ENCODE data around the gene CMYA5.
"Not testable (repeated sequence)": the region's sequence is repeated elsewhere in the genome, so short reads cannot be mapped to it uniquely, and the experiment has no call there.

Gene CMYA5

GRCh38 chr5:79689541-79690466 is at the start of gene CMYA5:
CMYA5 (plus strand) TSS chr5:79689836; CDS start chr5:79689908, 72 bp downstream.
- peaks cover 4 to 5% of the 10 kb centered on the region in 2 donors for H3K9me3 Mint-ChIP-seq
- DNase-seq (no peak), ATAC-seq (replicated peaks) (no peak)
- H3K4me3 Mint-ChIP-seq = no peak within 1 kb of the TSS
- no peak within 1 kb of the TSS for H3K27ac Mint-ChIP-seq
- peaks cover 0 to 9% of the 10 kb centered on the region in 2 donors for H3K4me1 Mint-ChIP-seq
- peaks cover 33 to 50% of the 10 kb centered on the region in 2 donors for H3K36me3 Mint-ChIP-seq
- H3K27me3 Mint-ChIP-seq = no peaks in the 10 kb centered on the region

DNA sequence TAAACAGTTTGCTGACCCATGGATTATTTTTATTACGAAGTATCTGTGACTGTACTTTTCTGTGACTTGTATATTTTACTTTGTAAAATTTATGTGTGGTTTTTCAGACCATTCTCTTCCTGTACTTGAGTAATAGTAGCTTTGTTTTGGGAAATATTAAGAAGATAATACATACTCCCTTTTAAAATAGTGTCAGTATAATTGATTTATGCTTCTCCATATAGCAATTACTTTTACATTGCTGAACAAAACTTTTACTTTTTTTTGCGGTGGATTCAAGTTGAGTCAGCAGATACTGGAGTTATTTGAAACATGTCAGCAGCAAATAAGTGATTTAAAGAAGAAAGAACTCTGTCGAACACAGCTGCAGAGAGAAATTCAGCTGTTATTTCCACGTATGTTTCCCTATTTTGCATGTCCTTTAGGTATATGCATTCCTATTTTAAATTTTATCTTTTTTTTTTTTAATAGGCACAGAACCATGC is 49.0 kb upstream of the CMYA5 start:
- DNase-seq (no peak), ATAC-seq (replicated peaks) (no peak)
- Mint-ChIP-seq H3K27ac (no peak overlapping the region), H3K4me3 (no peak overlapping the region), H3K4me1 (peaks cover 6 to 21% of the 10 kb centered on the region in 2 donors), H3K36me3 (peaks cover 21 to 35% of the 10 kb centered on the region in 2 donors), H3K27me3 (no peaks in the 10 kb centered on the region), H3K9me3 (no peaks in the 10 kb centered on the region)

DNA sequence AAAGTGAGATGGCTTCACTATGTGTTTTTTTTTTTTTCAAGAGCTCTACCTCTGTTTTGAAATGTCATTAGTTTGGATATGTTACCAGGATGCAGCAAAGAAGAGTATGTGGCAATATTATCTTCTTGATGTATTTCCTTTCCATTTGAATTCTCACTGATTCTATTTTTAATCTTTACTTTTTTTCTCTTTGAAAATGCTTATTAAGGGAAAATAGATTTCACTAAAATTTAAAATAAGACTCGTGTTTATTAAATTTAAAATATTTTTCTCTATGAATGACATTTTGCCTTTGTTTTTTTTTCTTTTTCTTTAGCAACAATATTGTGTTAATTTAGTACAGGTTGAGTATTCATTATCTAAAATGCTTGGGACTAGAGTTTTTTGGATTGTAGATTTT is 48.2 kb upstream of the CMYA5 start:
- no peak for DNase-seq
- Mint-ChIP-seq H3K36me3 (peaks cover 21 to 40% of the 10 kb centered on the region in 2 donors), H3K9me3 (no peaks in the 10 kb centered on the region), H3K4me3 (no peak overlapping the region), H3K4me1 (peaks cover 6 to 21% of the 10 kb centered on the region in 2 donors), H3K27me3 (no peaks in the 10 kb centered on the region), H3K27ac (no peak overlapping the region)
- ATAC-seq (replicated peaks) = no peak

DNA sequence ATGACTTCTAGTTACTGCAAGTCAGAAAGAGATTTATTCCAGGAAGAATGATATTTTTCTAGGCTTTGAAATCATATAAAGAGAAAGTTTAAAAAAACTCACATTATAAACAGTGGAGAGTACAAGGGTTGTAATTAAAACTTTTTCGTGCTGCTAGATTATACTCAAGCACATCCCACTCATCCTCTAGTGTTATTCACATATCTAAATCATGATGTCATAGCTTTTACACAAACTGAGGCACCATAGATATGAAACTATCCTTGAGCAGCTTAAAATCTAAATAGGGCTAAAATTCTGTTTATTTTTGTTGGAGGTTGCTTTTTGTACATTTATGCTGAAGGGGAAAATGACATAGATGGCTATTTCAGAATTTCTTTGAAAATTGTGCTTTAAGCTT is 47.4 kb upstream of the CMYA5 start:
- no peak for DNase-seq
- H3K4me1 Mint-ChIP-seq = peaks cover 6 to 21% of the 10 kb centered on the region in 2 donors
- ATAC-seq (replicated peaks) = no peak
- no peak overlapping the region for H3K27ac Mint-ChIP-seq
- no peaks in the 10 kb centered on the region for H3K27me3 Mint-ChIP-seq
- no peak overlapping the region for H3K4me3 Mint-ChIP-seq
- no peaks in the 10 kb centered on the region for H3K9me3 Mint-ChIP-seq
- peaks cover 20 to 40% of the 10 kb centered on the region in 2 donors for H3K36me3 Mint-ChIP-seq

- H3K27ac Mint-ChIP-seq = no peak overlapping the region
- ATAC-seq (replicated peaks) (no peak), DNase-seq (no peak)
- H3K4me3 Mint-ChIP-seq = no peak overlapping the region
- no peaks in the 10 kb centered on the region for H3K4me1 Mint-ChIP-seq
- no peaks in the 10 kb centered on the region for H3K27me3 Mint-ChIP-seq
- no peaks in the 10 kb centered on the region for H3K9me3 Mint-ChIP-seq
- peaks cover 4 to 19% of the 10 kb centered on the region in 2 donors for H3K36me3 Mint-ChIP-seq
These were observed 35.8 kb upstream of the CMYA5 start for GRCh38 chr5:79653843-79654242.

GRCh38 chr5:79663212-79663611 is 26.4 kb upstream of the CMYA5 start:
- peaks cover 25 to 40% of the 10 kb centered on the region in 2 donors for H3K36me3 Mint-ChIP-seq
- no peak overlapping the region for H3K4me3 Mint-ChIP-seq
- no peaks in the 10 kb centered on the region for H3K4me1 Mint-ChIP-seq
- no peak overlapping the region for H3K27ac Mint-ChIP-seq
- no peaks in the 10 kb centered on the region for H3K27me3 Mint-ChIP-seq
- H3K9me3 Mint-ChIP-seq = no peaks in the 10 kb centered on the region
- no peak for ATAC-seq (replicated peaks)
- DNase-seq = no peak

DNA sequence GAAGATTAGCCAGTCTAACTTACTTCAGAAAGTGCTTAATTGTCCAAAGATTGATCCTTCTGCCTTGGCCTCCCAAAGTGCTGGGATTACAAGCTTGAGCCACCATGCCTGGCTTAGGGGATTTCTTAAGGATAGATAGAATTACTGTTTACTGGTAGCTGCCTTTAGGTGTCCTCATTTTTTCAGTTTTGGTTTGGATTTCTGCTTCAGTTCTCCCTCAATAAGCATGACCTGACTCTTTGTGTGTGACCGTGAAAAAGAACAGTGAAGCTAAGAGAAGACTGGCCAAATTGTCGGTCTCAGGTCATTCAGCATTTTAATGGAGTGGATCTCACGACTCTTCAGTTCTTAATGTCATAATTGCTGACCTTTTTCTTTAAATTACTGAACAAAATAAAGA is 22.9 kb upstream of the CMYA5 start:
- H3K4me1 Mint-ChIP-seq = no peaks in the 10 kb centered on the region
- H3K27ac Mint-ChIP-seq = no peak overlapping the region
- H3K27me3 Mint-ChIP-seq = no peaks in the 10 kb centered on the region
- no peaks in the 10 kb centered on the region for H3K9me3 Mint-ChIP-seq
- DNase-seq (no peak), ATAC-seq (replicated peaks) (no peak)
- H3K36me3 Mint-ChIP-seq = peaks cover 23 to 42% of the 10 kb centered on the region in 2 donors
- H3K4me3 Mint-ChIP-seq = no peak overlapping the region

- no peaks in the 10 kb centered on the region for H3K9me3 Mint-ChIP-seq
- H3K4me3 Mint-ChIP-seq = no peak overlapping the region
- peaks cover 0 to 6% of the 10 kb centered on the region in 2 donors for H3K4me1 Mint-ChIP-seq
- peaks cover 34 to 53% of the 10 kb centered on the region in 2 donors for H3K36me3 Mint-ChIP-seq
- H3K27ac Mint-ChIP-seq = no peak overlapping the region
- ATAC-seq (replicated peaks) = no peak
- no peak for DNase-seq
- H3K27me3 Mint-ChIP-seq = no peaks in the 10 kb centered on the region
These were observed 17.2 kb upstream of the CMYA5 start for GRCh38 chr5:79672392-79672791.

- not testable (repeated sequence) for DNase-seq; H3K4me1 Mint-ChIP-seq; H3K4me3 Mint-ChIP-seq; H3K27ac Mint-ChIP-seq; ATAC-seq (replicated peaks); H3K27me3 Mint-ChIP-seq; H3K9me3 Mint-ChIP-seq
- H3K36me3 Mint-ChIP-seq = peaks cover 40 to 55% of the 10 kb centered on the region in 2 donors
These were observed 13.3 kb upstream of the CMYA5 start for GRCh38 chr5:79676354-79676753.

- not testable (repeated sequence) for H3K4me3 Mint-ChIP-seq; DNase-seq; ATAC-seq (replicated peaks); H3K9me3 Mint-ChIP-seq; H3K27me3 Mint-ChIP-seq; H3K4me1 Mint-ChIP-seq; H3K27ac Mint-ChIP-seq
- peaks cover 36 to 53% of the 10 kb centered on the region in 2 donors for H3K36me3 Mint-ChIP-seq
These were observed 7.5 kb upstream of the CMYA5 start for GRCh38 chr5:79682102-79682501.

DNA sequence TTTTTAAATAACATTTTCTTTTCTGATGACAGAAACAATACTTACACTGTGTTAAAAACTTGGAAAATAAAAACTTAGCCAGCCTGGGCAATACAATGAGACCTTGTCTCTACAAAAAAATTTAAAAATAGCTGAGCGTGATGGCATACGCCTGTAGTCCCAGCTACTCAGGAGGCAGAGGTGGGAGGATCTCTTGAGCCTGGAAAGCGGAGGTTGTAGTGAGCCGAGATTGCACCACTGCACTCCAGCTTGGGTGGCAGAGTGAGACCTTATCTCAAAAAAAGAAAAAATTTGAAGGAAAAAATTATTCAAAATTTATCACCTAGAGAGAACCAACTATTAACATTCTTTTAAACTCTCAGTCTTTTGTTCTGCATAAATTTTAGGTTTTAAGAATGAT is 4.9 kb upstream of the CMYA5 start:
- Mint-ChIP-seq H3K27me3 (no peaks in the 10 kb centered on the region), H3K4me1 (no peaks in the 10 kb centered on the region)

DNA sequence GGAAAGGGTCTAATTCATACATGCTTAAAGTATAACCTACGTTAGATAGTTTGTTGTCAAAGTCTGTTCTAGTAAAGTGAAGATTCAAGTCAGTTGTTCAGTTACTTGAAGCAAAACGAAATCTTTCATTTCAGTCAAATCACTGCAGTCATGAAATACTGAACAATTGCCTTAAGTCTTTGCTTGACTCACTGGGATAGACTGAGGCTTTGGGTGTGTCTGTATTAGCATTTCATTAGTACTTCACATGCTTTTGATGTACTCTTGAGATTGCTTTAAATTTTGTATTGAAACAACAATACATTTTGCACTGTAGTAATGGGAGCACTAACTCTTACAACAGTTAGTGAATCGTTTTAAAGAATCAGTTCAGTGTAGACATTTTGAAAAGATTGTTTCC is 4.0 kb upstream of the CMYA5 start:
- Mint-ChIP-seq H3K27me3 (no peaks in the 10 kb centered on the region), H3K4me3 (no peak overlapping the region), H3K9me3 (peaks cover 1 to 5% of the 10 kb centered on the region in 2 donors), H3K36me3 (peaks cover 47 to 61% of the 10 kb centered on the region in 2 donors), H3K27ac (no peak overlapping the region), H3K4me1 (no peaks in the 10 kb centered on the region)
- DNase-seq (no peak), ATAC-seq (replicated peaks) (no peak)

More for the DNA sequence above, 4.9 kb upstream of the CMYA5 start:
- peaks cover 0 to 5% of the 10 kb centered on the region in 2 donors for H3K9me3 Mint-ChIP-seq
- ATAC-seq (replicated peaks) (no peak), DNase-seq (no peak)
- peaks cover 45 to 62% of the 10 kb centered on the region in 2 donors for H3K36me3 Mint-ChIP-seq
- H3K27ac Mint-ChIP-seq = no peak overlapping the region
- no peak overlapping the region for H3K4me3 Mint-ChIP-seq

- Mint-ChIP-seq H3K4me1 (peaks cover 0 to 9% of the 10 kb centered on the region in 2 donors), H3K4me3 (no peak overlapping the region), H3K36me3 (peaks cover 42 to 61% of the 10 kb centered on the region in 2 donors), H3K9me3 (peaks cover 4 to 5% of the 10 kb centered on the region in 2 donors), H3K27me3 (no peaks in the 10 kb centered on the region), H3K27ac (no peak overlapping the region)
- no peak for DNase-seq
- ATAC-seq (replicated peaks) = no peak
These were observed 2.8 kb upstream of the CMYA5 start for GRCh38 chr5:79686799-79687198.

DNA sequence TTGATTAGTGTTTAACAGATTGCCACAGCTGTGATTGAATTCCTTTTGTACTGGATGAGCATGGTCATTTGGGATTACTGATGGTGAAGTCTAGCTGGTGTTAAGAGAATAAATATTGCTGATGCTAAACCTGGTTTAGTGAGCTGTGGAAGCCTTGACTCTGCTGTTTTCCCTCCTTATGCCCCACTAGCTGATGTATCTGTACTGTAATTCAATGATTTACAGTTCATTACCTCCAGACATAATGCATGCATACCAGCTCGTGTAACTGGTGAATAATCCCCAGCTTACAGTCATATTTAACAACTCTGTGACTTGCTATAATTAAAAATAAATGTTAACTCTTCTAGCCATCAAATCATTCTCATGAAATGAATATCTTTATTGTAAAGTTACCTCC is 1.7 kb upstream of the CMYA5 start:
- no peak for DNase-seq
- H3K4me1 Mint-ChIP-seq = peaks cover 0 to 9% of the 10 kb centered on the region in 2 donors
- no peak overlapping the region for H3K27ac Mint-ChIP-seq
- H3K27me3 Mint-ChIP-seq = no peaks in the 10 kb centered on the region
- ATAC-seq (replicated peaks) = no peak
- H3K4me3 Mint-ChIP-seq = no peak overlapping the region
- H3K9me3 Mint-ChIP-seq = peaks cover 4 to 5% of the 10 kb centered on the region in 2 donors
- peaks cover 36 to 57% of the 10 kb centered on the region in 2 donors for H3K36me3 Mint-ChIP-seq

GRCh38 chr5:79691007-79691406 is 1.4 kb downstream of the CMYA5 start:
- Mint-ChIP-seq H3K27ac (no peak overlapping the region), H3K9me3 (peaks cover 4 to 5% of the 10 kb centered on the region in 2 donors), H3K27me3 (no peaks in the 10 kb centered on the region), H3K4me1 (peaks cover 0 to 9% of the 10 kb centered on the region in 2 donors), H3K4me3 (no peak overlapping the region), H3K36me3 (peaks cover 30 to 45% of the 10 kb centered on the region in 2 donors)
- ATAC-seq (replicated peaks) = no peak
- no peak for DNase-seq
